Stimulated activated CD8-positive, alpha-beta memory T cell treated with anti-CD3 and anti-CD28 coated beads, Interleukin-2, amount 100 ng/mL, for 48 hours (primary cell): Measurements from ENCODE around the gene POU2F3.

ENCODE experiments used
- DNase-seq, 2 donors: peaks; one replicate each; pipeline ENCODE4 v3.0.0-alpha.2; 2020; ENCODE audit warnings: low read depth in 2 of 2

Gene POU2F3

GRCh38 chr11:120239713-120240640 is at the start of gene POU2F3:
POU2F3 (plus strand) TSS chr11:120240140; CDS start chr11:120240344, 204 bp downstream.
- DNase-seq, result no peak

- no peak for DNase-seq
Observed at GRCh38 chr11:120191058-120191457, 48.9 kb upstream of the POU2F3 start.

GRCh38 chr11:120192831-120193625 is 46.9 kb upstream of the POU2F3 start:
- no peak for DNase-seq

GRCh38 chr11:120194166-120194565 is 45.8 kb upstream of the POU2F3 start:
- no peak for DNase-seq

GRCh38 chr11:120195601-120196320 is 44.2 kb upstream of the POU2F3 start:
- no peak for DNase-seq

GRCh38 chr11:120196826-120197225 is 43.1 kb upstream of the POU2F3 start:
- no peak for DNase-seq

GRCh38 chr11:120197251-120197891 is 42.6 kb upstream of the POU2F3 start:
- no peak for DNase-seq

GRCh38 chr11:120197977-120198376 is 42.0 kb upstream of the POU2F3 start:
- no peak for DNase-seq

- DNase-seq, result no peak
Observed at GRCh38 chr11:120198403-120198786, 41.5 kb upstream of the POU2F3 start.

GRCh38 chr11:120198787-120199469 is 41.0 kb upstream of the POU2F3 start:
- DNase-seq, result no peak

- DNase-seq, result no peak
Observed at GRCh38 chr11:120199613-120200012, 40.3 kb upstream of the POU2F3 start.

- no peak for DNase-seq
Observed at GRCh38 chr11:120200677-120201076, 39.3 kb upstream of the POU2F3 start.

- DNase-seq, result no peak
Observed at GRCh38 chr11:120201653-120202052, 38.3 kb upstream of the POU2F3 start.

GRCh38 chr11:120203626-120204025 is 36.3 kb upstream of the POU2F3 start:
- no peak for DNase-seq

GRCh38 chr11:120205596-120206161 is 34.3 kb upstream of the POU2F3 start:
- DNase-seq, result no peak

- DNase-seq, result no peak
Observed at GRCh38 chr11:120207512-120207911, 32.4 kb upstream of the POU2F3 start.

- no peak for DNase-seq
Observed at GRCh38 chr11:120208001-120208441, 31.9 kb upstream of the POU2F3 start.

- DNase-seq, result no peak
Observed at GRCh38 chr11:120208777-120209176, 31.2 kb upstream of the POU2F3 start.

GRCh38 chr11:120209746-120210625 is 30.0 kb upstream of the POU2F3 start:
- no peak for DNase-seq
